HEK293 (cell line): ENCODE results near the gene CAB39.

Experiments used
- CTCF ChIP-seq: fragments of 450-650 bp; formaldehyde crosslinking; IDR thresholded peaks from 2 replicates; pipeline ENCODE4 v1.5.1; 2016; ENCODE audit warnings: missing biosample characterization, missing genetic modification characterization
- GLI4 ChIP-seq: fragments of 450-650 bp; formaldehyde crosslinking; IDR thresholded peaks from 2 replicates; pipeline ENCODE4 v1.5.1; 2016; ENCODE audit warnings: missing biosample characterization, missing genetic modification characterization
- IKZF3 ChIP-seq: fragments of 450-650 bp; IDR thresholded peaks from 2 replicates; pipeline ENCODE4 v1.5.0; 2018; ENCODE audit warnings: missing biosample characterization, mild to moderate bottlenecking, missing genetic modification characterization, moderate library complexity
- KLF16 ChIP-seq: fragments of 450-650 bp; formaldehyde crosslinking; IDR thresholded peaks from 2 replicates; pipeline ENCODE4 v1.5.1; 2017; ENCODE audit warnings: missing biosample characterization, missing genetic modification characterization
- PBX3 ChIP-seq: sonication (generic); formaldehyde crosslinking; IDR thresholded peaks from 2 replicates; pipeline ENCODE4 v1.8.1; 2022; ENCODE audit warnings: mild to moderate bottlenecking, moderate library complexity, missing genetic modification reagents
- ZNF121 ChIP-seq: fragments of 450-650 bp; formaldehyde crosslinking; IDR thresholded peaks from 2 replicates; pipeline ENCODE4 v1.5.1; 2016; ENCODE audit warnings: missing biosample characterization, missing genetic modification characterization
- ZNF169 ChIP-seq: fragments of 450-650 bp; formaldehyde crosslinking; IDR thresholded peaks from 2 replicates; pipeline ENCODE4 v1.5.1; 2016; ENCODE audit warnings: missing biosample characterization, missing genetic modification characterization
- ZNF266 ChIP-seq: fragments of 450-650 bp; formaldehyde crosslinking; IDR thresholded peaks from 2 replicates; pipeline ENCODE4 v1.5.1; 2016; ENCODE audit warnings: missing biosample characterization, missing genetic modification characterization, low read depth
- ZNF292 ChIP-seq: fragments of 450-650 bp; formaldehyde crosslinking; IDR thresholded peaks from 2 replicates; pipeline ENCODE4 v1.5.1; 2016; ENCODE audit warnings: low read depth, missing biosample characterization, missing genetic modification characterization, borderline replicate concordance
- ZNF660 ChIP-seq: fragments of 450-650 bp; IDR thresholded peaks from 2 replicates; pipeline ENCODE4 v1.5.1; 2018; ENCODE audit warnings: missing biosample characterization, mild to moderate bottlenecking, missing genetic modification characterization
- ZNF670 ChIP-seq: fragments of 450-650 bp; formaldehyde crosslinking; IDR thresholded peaks from 2 replicates; pipeline ENCODE4 v1.5.1; 2016; ENCODE audit warnings: missing biosample characterization, missing genetic modification characterization, low read depth
- ZSCAN30 ChIP-seq: fragments of 450-650 bp; IDR thresholded peaks from 2 replicates; pipeline ENCODE4 v1.5.1; 2018; ENCODE audit warnings: missing biosample characterization, mild to moderate bottlenecking, missing genetic modification characterization, moderate library complexity

- no peak for TF ChIP-seq PBX3 (CRISPR knock-in tag)
- TF ChIP-seq IKZF3 (tag by site-specific recombination): no peak
- no peak for TF ChIP-seq ZSCAN30 (tag by site-specific recombination)
- no peak for TF ChIP-seq ZNF670
- TF ChIP-seq ZNF121: no peak
- no peak for TF ChIP-seq CTCF (tag by site-specific recombination)
- TF ChIP-seq ZNF292: no peak
- TF ChIP-seq GLI4: no peak
- TF ChIP-seq ZNF660: no peak
- TF ChIP-seq KLF16: no peak
- TF ChIP-seq ZNF169 (tag by site-specific recombination): no peak
- TF ChIP-seq ZNF266 (tag by site-specific recombination): no peak
Measured at GRCh38 chr2:230723363-230723762, 10.7 kb downstream of the CAB39 start.
